Psoas muscle (tissue), 8 donors: ENCODE results near the gene C3AR1. TPM values are rescaled to one million over a fixed set of nuclear protein-coding genes. Genes with fewer than 3 reads are reported as not detected.
A peak's percentile ranks its signal among the peaks of the same experiment; 100 is the strongest.
"Not testable (repeated sequence)": the region's sequence is repeated elsewhere in the genome, so short reads cannot be mapped to it uniquely, and the experiment has no call there.

Source experiments
- ATAC-seq, 4 donors: fragments of 200-7000 bp; cut with Tn5 transposase; one replicate each; pipeline ENCODE4 v1.9.1; 2020; ENCODE audit warnings: moderate library complexity in 3 of 4, mild to moderate bottlenecking in 2 of 4
- DNase-seq, 2 donors: peaks; one replicate each; pipeline ENCODE4 v3.0.0-alpha.2; 2020
- H3K27ac ChIP-seq: fragments of 200-600 bp; one replicate; pipeline ENCODE4 v1.8.0; 2022
- H3K27me3 ChIP-seq, 3 donors: fragments of 200-600 bp in 1 of 3; one replicate each; pipeline versions ENCODE4 v1.6.1 to v1.8.0; 2013 to 2022; ENCODE audit warnings: low read length in 2 of 3, mild to moderate bottlenecking in 2 of 3, moderate library complexity in 1 of 3; ENCODE audit not compliant: insufficient read depth in 3 of 3
- H3K36me3 ChIP-seq, 2 donors: fragments of 200-600 bp in 1 of 2; one replicate each; pipeline versions ENCODE4 v1.6.1 to v1.8.0; 2013 to 2022; ENCODE audit warnings: low read depth in 1 of 2, mild to moderate bottlenecking in 1 of 2, moderate library complexity in 1 of 2; ENCODE audit not compliant: insufficient read depth in 1 of 2
- H3K4me1 ChIP-seq: fragments of 200-600 bp; one replicate; pipeline ENCODE4 v1.8.0; 2022
- H3K4me3 ChIP-seq: fragments of 200-600 bp; one replicate; pipeline ENCODE4 v1.8.0; 2022; ENCODE audit warnings: mild to moderate bottlenecking
- H3K9me3 ChIP-seq: fragments of 200-600 bp; one replicate; pipeline ENCODE4 v1.8.0; 2022
- CTCF ChIP-seq: fragments of 200-600 bp; IDR thresholded peaks from one replicate; pipeline ENCODE4 v1.8.0; 2022; ENCODE audit warnings: antibody characterized with exemption
- WGBS, 3 donors: extraction: QIAGEN DNeasy Blood & Tissue Kit; methylation state at CpG; one replicate each; pipeline versions ENCODE4 v1.1.6 to v1.1.7; 2013; 5-methylcytosine and 5-hydroxymethylcytosine counted together
- intact Hi-C, 2 donors: fragments of 100-400 bp; cut with DNase I; formaldehyde crosslinking; loops; one replicate each; pipeline versions ENCODE4 v1.11.0 to v1.14.2; 2022
- polyA plus RNA-seq, 3 donors: library from polyadenylated mRNA; stranded (reverse); fragments of 200-250 nt; gene quantifications; one replicate each; pipeline ENCODE4 v1.2.3, GENCODE V29; 2013
- total RNA-seq, 4 donors: library from RNA; stranded (reverse); fragmentation: NEBNext Ultra II Directional in 2 of 4; extraction: Animal tissue kit (Norgen Biotek cat#: 25700) in 2 of 4; gene quantifications; one replicate each; pipeline versions ENCODE4 v1.2.1 to v1.2.4, GENCODE V29; 2021 to 2023
- donor health status: healthy with polysubstance abuse.
- donor health status: DM: no; HTN: no; CAD: no; lungs with moderate emphysema.
- donor health status: Bipolar disorder and iron deficiency.
- donor health status: healthy.
- donor health status: DM: yes; HTN: yes; CAD: no.
- donor health status: DM: no; HTN: no; CAD: no.
- donor health status: DM: no; HTN: no; CAD: no.
- donor health status: DM: yes; HTN: yes; CAD: no.

The C3AR1 gene
- total and polyA plus RNA-seq, 7 donors, result 0.82 to 4.9 (median 2.9) TPM

GRCh38 chr12:8033153-8034044 is 32.8 kb downstream of the C3AR1 start:
- intact Hi-C loops, result loop anchor here in 1 of 2 donors (10.0 kb wide), 1 partner anchor 839 kb away; no protein-coding TSS in a partner anchor
- H3K4me3 ChIP-seq, result peak overlapping the region; percentile 97
- DNase-seq (peak; percentile 63 to 74), ATAC-seq (peak; percentile 58 to 69 (median 61))
- peak overlapping the region; percentile 99 for H3K27ac ChIP-seq
- no peaks in the 10 kb centered on the region for H3K36me3 ChIP-seq
- no peak for TF ChIP-seq CTCF
- H3K4me1 ChIP-seq, result peaks cover 46% of the 10 kb centered on the region
- H3K27me3 ChIP-seq, result no peaks in the 10 kb centered on the region
- no peaks in the 10 kb centered on the region for H3K9me3 ChIP-seq
- WGBS, 3 donors, result 2 to 3% (median 2%) methylated on average over 16 to 17 of the region's 17 CpGs

GRCh38 chr12:8032242-8033152 is 33.7 kb downstream of the C3AR1 start, which contains the start of gene FOXJ2:
FOXJ2 (plus strand) TSS chr12:8032716; CDS start chr12:8039833, 7,117 bp downstream.
- DNase-seq, result peak; percentile 84 to 90
- Histone ChIP-seq H3K4me3 (peak within 1 kb of the TSS; percentile 97), H3K27me3 (no peaks in the 10 kb centered on the region), H3K9me3 (no peaks in the 10 kb centered on the region), H3K36me3 (no peaks in the 10 kb centered on the region), H3K4me1 (peaks cover 37% of the 10 kb centered on the region), H3K27ac (peak within 1 kb of the TSS; percentile 99)
- peak; percentile 81 to 86 (median 84) for ATAC-seq
- TF ChIP-seq CTCF, result no peak
- intact Hi-C loops, result loop anchor here in 1 of 2 donors (10.0 kb wide), 1 partner anchor 838 kb away; no protein-coding TSS in a partner anchor
- WGBS, 3 donors, result 0 to 1% (median 0%) methylated on average over 49 to 93 of the region's 93 CpGs

GRCh38 chr12:8031872-8032241 is 34.3 kb downstream of the C3AR1 start:
- Histone ChIP-seq H3K27me3 (no peaks in the 10 kb centered on the region), H3K4me1 (peaks cover 31% of the 10 kb centered on the region), H3K36me3 (no peaks in the 10 kb centered on the region), H3K4me3 (peak overlapping the region; percentile 97), H3K27ac (peak overlapping the region; percentile 99), H3K9me3 (no peaks in the 10 kb centered on the region)
- no peak for DNase-seq
- ATAC-seq, result no peak
- intact Hi-C loops, result loop anchor here (1.0 to 10.0 kb wide), 2 partner anchors 33 to 837 kb away; no protein-coding TSS in a partner anchor
- WGBS, 3 donors, result 37 to 44% (median 42%) methylated on average over 5 of the region's 5 CpGs
- no peak for TF ChIP-seq CTCF

GRCh38 chr12:8031017-8031416 is 35.1 kb downstream of the C3AR1 start:
- H3K27ac ChIP-seq, ATAC-seq, H3K27me3 ChIP-seq, DNase-seq, H3K4me3 ChIP-seq, H3K36me3 ChIP-seq, H3K9me3 ChIP-seq: not testable (repeated sequence)
- 96 to 97% (median 96%) methylated on average over 23 of the region's 23 CpGs for WGBS, 3 donors
- intact Hi-C loops, result loop anchor here (1.0 to 10.0 kb wide), 2 partner anchors 32 to 836 kb away; no protein-coding TSS in a partner anchor
- H3K4me1 ChIP-seq, result peaks cover 23% of the 10 kb centered on the region
